ENCODE results near the gene SNX5. TPM values are rescaled to one million over a fixed set of nuclear protein-coding genes. Genes with fewer than 3 reads are reported as not detected.

The SNX5 gene
- total and polyA plus RNA-seq, 7 donors, result 59.8 to 113 (median 81.3) TPM

DNA sequence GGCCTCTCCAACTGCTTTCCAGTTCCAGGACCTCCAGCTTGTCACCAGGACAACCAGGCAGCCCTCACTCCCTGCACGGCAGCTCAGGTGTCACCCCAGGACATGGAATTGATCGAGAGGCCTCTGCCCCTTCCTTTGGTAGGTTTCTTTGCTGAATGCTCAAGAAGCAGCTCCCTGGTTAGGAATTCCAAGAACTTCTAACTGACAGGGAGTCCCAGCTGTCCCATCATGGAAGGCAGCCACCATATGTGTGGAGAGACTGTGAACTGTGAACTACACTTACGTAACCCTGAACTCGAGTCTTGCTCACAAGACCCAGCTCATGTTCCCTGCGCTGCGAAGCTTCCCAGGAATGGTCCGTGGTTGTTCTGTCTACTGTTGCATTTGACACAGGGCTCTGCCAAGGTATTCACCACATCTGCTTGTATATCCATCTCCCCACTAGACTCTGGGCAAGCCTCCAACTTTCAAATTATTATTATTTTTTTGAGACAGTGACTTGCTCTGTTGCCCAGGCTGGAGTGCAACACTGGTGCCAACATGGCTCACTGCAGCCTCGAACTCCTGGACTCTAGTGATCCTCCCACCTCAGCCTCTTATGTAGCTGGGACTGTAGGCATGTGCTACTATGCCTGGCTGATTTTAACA, 35.9 kb upstream of the SNX5 start:
- H3K27ac ChIP-seq, result peak overlapping the region; percentile 32
- peak; percentile 33 to 69 for DNase-seq
- no peak overlapping the region for H3K4me3 ChIP-seq
- peak; percentile 85 to 91 (median 87) for ATAC-seq
- TF ChIP-seq CTCF (IDR thresholded peaks at IDR 0.05), result no peak
- intact Hi-C loops (cut with DNase I), result loop anchor here in 1 of 2 donors (5.0 kb wide), 1 partner anchor 322 kb away; the partner anchor contains the start of gene RRBP1
- peaks cover 12% of the 10 kb centered on the region for H3K4me1 ChIP-seq
- H3K27me3 ChIP-seq (ENCODE audit: insufficient read depth in 3 of 3, low read length in 2 of 3), result no peaks in the 10 kb centered on the region
- 20 to 32% (median 29%) methylated on average over 8 of the region's 8 CpGs for WGBS, 3 donors
- H3K36me3 ChIP-seq (ENCODE audit: insufficient read depth in 1 of 2, low read depth in 1 of 2), result no peaks in the 10 kb centered on the region
- no peaks in the 10 kb centered on the region for H3K9me3 ChIP-seq

GRCh38 chr20:18003897-18004296, 35.3 kb upstream of the SNX5 start:
- no peak for ATAC-seq
- peaks cover 12% of the 10 kb centered on the region for H3K4me1 ChIP-seq
- no peaks in the 10 kb centered on the region for H3K9me3 ChIP-seq
- WGBS, 3 donors, result 64 to 77% (median 65%) methylated on average over 5 of the region's 5 CpGs
- H3K4me3 ChIP-seq, result no peak overlapping the region
- DNase-seq, result no peak
- H3K27ac ChIP-seq, result peak overlapping the region; percentile 32
- H3K36me3 ChIP-seq (ENCODE audit: insufficient read depth in 1 of 2, low read depth in 1 of 2), result no peaks in the 10 kb centered on the region
- intact Hi-C loops (cut with DNase I), result loop anchor here in 1 of 2 donors (5.0 kb wide), 1 partner anchor 322 kb away; the partner anchor contains the start of gene RRBP1
- TF ChIP-seq CTCF (IDR thresholded peaks at IDR 0.05), result no peak
- no peaks in the 10 kb centered on the region for H3K27me3 ChIP-seq (ENCODE audit: insufficient read depth in 3 of 3, low read length in 2 of 3)

DNA sequence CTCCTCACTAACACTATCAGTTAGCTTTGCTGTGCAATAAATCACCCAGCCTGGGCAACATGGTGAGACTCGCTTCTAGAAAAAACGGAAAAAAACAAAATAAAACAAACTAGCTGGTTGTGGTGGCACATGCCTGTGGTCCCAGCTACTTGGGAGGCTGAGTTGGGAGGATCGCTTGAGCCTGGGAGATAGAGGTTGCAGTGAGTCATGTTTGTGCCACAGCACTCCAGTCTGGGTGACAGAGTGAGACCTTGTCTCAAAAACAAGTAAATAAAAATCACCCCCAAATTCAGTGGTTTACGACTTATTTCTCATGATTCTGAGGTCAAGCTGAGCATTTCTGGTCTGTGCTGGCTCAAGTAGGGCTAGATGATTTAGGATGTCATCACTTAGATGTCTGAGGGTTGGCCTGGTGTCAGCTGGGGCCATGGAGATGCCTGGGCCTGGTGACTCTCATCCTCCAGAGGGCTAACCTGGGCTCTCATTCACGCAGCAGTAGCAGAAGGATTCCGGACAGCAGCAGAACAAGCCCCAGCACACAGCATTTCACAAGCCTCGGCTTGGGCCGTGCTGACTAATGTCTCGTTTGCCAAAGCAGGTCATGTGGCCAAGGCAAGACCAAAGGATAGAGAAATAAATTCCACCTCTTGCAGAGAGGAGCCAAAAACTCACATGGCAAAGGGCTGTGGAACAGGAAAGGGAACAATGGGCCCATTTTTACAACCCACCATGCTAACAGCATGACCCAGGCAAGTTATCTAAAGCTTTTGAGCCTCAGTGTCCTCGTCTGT, 32.7 kb upstream of the SNX5 start:
- DNase-seq, result peak; percentile 86 to 88
- intact Hi-C loops (cut with DNase I), result loop anchor here in 1 of 2 donors (5.0 kb wide), 1 partner anchor 319 kb away; the partner anchor contains the start of gene RRBP1

DNA sequence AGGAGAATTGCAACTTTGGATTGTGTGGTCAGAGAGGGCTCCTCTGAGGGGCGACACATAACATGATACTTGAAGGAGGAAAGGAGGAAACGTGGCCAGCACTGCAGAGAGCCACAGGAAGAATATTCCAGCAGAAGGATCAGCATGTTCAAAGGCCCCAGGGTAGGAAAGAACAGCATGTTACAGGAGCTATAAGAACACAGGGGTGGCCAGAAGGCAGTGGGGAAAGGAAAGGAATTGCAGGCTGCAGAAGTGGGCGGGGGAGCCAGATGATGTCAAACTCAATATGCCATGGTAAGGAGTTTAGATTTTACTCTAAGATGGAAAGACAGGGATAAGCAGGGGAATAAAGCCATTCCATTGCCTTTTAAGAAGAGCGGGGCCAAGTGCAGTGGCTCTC, 31.0 kb upstream of the SNX5 start:
- Histone ChIP-seq H3K4me1 (peaks cover 8% of the 10 kb centered on the region), H3K9me3 (no peaks in the 10 kb centered on the region), H3K27ac (no peak overlapping the region), H3K27me3 (ENCODE audit: insufficient read depth in 3 of 3, low read length in 2 of 3) (no peaks in the 10 kb centered on the region), H3K4me3 (no peak overlapping the region), H3K36me3 (ENCODE audit: insufficient read depth in 1 of 2, low read depth in 1 of 2) (no peaks in the 10 kb centered on the region)
- 80 to 88% (median 82%) methylated on average over 4 of the region's 4 CpGs for WGBS, 3 donors
- TF ChIP-seq CTCF (IDR thresholded peaks at IDR 0.05), result no peak
- ATAC-seq (no peak), DNase-seq (no peak)
- intact Hi-C loops (cut with DNase I), result loop anchor here (5.0 to 10.0 kb wide), 3 partner anchors 42 to 495 kb away; partner anchors contain the start of gene BFSP1 (in 1 of the 2)

More for the DNA sequence above, 32.7 kb upstream of the SNX5 start:
- Histone ChIP-seq H3K4me3 (no peak overlapping the region), H3K9me3 (no peaks in the 10 kb centered on the region), H3K27me3 (ENCODE audit: insufficient read depth in 3 of 3, low read length in 2 of 3) (no peaks in the 10 kb centered on the region), H3K36me3 (ENCODE audit: insufficient read depth in 1 of 2, low read depth in 1 of 2) (no peaks in the 10 kb centered on the region), H3K27ac (peak overlapping the region; percentile 51), H3K4me1 (peaks cover 8% of the 10 kb centered on the region)
- peak; percentile 80 to 90 (median 80) for ATAC-seq
- WGBS, 3 donors, result 57 to 72% (median 59%) methylated on average over 10 of the region's 10 CpGs
- TF ChIP-seq CTCF (IDR thresholded peaks at IDR 0.05), result no peak

Measured in psoas muscle (tissue), 8 donors.